Erythroblast (primary cell): ENCODE data around the gene KCTD11.
"Not testable (repeated sequence)": the region's sequence is repeated elsewhere in the genome, so short reads cannot be mapped to it uniquely, and the experiment has no call there.

Experiments used
- GATA1 ChIP-seq: IDR thresholded peaks from 2 replicates; pipeline ENCODE4 v1.6.1; 2011; ENCODE audit warnings: low read depth, mild to moderate bottlenecking, control low read depth, low read length, moderate library complexity
- POLR2A ChIP-seq: IDR thresholded peaks from 2 replicates; pipeline ENCODE4 v1.6.1; 2011; ENCODE audit warnings: mild to moderate bottlenecking, low read length

- TF ChIP-seq POLR2A, GATA1: not testable (repeated sequence)
Observed at GRCh38 chr17:7365963-7366362, 14.0 kb downstream of the KCTD11 start.
